HG02938 (cell line): Measurements from ENCODE around the gene DESI1.
A peak's percentile ranks its signal among the peaks of the same experiment; 100 is the strongest.
"Not testable (repeated sequence)": the region's sequence is repeated elsewhere in the genome, so short reads cannot be mapped to it uniquely, and the experiment has no call there.

Experiments used
- ATAC-seq: cut with Tn5 transposase; IDR thresholded peaks from one replicate; pipeline ENCODE4 v1.9.1; 2021; ENCODE audit warnings: mild to moderate bottlenecking, moderate library complexity; ENCODE audit not compliant: unreplicated experiment

DESI1 gene

DNA sequence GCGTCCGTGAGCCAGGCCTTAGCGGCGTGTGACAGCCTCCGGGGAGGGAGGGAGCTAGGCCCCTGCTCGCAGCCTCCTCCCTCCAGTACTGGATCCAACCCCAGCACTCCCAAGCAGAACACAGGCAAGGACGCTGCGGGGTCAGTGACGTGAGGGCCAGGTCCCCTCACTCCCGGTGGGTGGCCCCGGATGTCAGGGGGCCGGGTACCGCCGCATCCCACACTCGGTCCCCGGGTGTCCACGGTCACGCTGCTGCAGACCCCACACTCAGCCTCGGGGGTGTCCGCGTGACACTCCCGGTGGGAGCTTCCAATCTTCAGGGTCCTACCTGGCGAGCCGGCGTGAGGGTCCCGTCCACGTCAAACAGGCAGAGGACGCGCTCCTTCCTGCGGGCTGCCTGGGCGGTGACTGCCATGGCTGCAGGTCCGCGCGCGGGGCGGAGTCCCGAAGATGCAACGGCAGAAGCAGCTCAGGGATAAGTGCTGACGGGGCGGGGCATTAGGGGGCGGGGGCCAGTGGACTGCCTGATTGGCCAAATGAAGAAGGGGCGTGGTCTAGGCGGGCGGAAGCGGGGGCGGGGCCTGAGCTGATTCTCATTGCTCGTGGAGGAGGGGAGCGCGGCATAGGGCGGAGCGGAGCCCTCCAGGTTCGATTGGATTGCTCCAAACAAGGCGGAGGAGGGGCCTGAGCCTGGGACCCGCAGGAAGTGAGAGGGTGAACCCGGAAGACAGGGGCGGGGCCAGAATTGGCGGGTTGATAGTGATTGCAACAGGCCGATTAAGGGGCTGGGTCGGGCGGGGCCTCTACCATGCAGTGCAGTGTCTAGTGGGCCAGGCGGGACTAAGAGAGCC is 31.2 kb downstream of the DESI1 start, which contains the start of gene PMM1:
Gene PMM1 (minus strand): TSS at position 450 of the 851 bp plus-strand sequence. CDS start 35 bp downstream, at position 415.
- peak; percentile 87 for ATAC-seq

DNA sequence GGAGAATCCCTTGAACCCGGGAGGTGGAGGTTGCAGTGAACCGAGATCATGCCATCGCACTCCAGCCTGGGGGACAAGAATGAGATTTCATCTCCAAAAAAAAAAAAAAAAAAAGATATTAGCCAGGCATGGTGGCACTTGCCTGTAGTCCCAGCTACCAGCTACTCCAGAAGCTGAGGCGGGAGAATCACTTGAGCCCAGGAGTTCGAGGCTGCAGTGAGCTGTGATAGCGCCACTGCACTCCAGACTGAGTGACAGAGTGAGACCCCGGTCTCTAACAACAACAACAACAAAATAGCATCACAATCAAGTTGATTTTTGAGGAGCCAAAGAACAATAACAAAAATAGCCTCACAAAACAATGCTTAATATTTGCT is 33.5 kb downstream of the DESI1 start:
- ATAC-seq: no peak

DNA sequence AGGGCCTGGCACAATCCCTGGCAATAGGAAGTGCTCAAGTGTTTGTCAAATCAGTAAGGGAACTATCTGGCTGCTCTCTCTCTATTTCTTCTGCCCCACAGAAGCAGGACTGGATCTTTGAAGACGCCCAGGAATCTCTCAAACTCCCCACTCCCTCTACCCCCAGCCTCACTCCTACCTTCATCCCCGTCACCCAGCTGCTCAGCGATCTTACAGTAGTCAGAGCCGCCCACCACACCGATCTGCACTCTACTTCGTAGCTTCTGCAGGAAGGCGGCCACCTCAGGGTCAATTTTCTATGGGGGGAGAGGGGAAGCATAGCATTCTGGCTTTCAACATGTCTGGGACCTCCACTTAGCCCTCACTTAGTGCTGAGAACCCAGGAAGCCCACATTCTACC is 34.9 kb downstream of the DESI1 start:
- no peak for ATAC-seq

DNA sequence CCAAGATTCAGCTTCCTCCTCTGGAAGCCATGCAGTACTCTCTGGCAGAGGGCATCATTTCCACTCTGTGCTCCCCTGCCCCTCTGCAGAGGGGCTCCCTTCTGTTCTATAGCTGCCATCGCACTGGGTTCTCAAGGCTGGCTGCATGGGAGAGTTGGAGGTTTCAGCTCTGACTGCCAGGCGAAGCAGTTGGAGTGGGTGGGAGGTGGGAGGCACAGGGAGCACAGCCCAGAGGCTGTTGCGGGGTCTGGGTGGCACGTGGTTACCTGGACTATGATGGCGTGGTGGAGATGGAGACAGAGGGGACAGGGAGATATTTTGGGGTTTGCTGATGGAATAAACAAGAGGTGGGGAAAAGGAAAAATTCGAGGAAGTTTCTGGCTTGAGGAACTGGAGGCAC is 36.0 kb downstream of the DESI1 start:
- ATAC-seq: no peak

DNA sequence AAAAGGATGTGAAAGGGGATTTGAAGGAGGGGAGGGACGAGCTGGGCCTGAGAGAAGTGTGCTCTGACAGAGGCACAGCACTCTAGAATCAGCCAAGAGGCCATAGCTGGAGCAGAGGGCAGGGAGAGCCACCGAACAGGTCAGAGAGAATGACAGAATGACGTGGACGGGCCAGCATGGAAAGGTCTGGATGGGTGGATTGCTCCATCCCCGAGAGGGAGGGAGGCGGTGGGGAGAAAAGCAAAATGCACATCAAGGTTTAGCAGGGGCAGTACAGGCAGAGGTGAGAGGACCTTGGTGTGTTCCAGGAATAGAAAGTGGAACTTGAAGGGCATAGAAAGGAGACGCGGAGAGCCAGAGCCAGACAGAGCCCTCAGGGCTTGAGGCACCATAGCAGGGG is 38.1 kb downstream of the DESI1 start:
- no peak for ATAC-seq

DNA sequence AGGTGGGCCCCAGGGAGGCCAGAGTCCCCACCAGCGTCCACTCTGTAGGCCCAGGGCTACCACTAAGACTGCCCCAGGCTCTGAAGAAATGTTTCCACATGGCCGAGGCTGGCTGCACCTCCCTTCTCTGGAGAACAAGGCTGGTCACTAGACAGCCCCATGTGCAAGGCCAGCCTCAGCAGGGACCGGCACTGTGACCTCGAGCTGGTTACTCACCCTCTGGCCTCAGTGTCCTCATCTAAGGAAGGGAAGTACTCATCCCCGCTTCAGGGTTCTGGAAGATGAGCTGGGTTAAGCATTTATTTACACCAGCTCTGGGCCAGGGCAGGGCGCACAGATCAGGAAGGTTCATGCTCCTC is 40.9 kb downstream of the DESI1 start:
- ATAC-seq: no peak

DNA sequence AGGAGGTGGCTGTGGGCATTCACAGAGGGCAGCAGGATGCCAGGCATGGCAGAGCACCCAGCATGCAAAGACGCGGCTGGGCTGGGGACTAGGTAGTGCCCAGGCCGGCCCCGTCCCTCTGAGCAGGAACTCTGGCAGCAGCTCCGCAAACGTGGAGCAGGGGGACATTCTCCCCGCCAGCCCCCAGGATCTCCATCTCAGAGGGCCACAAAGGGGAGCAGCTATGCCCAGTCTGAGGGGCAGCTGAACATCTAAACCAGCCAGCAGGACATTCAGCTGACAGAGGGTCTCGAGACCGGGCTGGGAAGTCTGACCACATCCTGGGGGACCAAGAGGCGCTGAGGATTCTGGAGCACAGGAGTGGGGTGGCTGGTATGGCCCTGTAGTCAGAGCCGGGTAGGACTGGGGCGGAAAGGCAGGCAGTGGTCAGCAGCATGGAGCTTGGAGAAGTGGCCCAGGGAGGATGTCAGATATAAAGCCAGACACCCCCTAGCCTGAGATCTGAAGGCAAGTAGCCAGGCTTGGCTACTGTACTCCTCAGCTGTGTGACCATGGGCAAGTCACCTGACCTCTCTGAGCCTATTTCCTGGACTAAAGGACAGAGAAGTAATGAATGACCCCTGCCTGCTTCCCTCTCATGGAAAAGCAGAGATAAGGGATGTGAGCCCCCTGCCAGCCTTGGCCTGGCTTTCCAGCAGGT is 41.4 kb downstream of the DESI1 start:
- ATAC-seq: no peak

DNA sequence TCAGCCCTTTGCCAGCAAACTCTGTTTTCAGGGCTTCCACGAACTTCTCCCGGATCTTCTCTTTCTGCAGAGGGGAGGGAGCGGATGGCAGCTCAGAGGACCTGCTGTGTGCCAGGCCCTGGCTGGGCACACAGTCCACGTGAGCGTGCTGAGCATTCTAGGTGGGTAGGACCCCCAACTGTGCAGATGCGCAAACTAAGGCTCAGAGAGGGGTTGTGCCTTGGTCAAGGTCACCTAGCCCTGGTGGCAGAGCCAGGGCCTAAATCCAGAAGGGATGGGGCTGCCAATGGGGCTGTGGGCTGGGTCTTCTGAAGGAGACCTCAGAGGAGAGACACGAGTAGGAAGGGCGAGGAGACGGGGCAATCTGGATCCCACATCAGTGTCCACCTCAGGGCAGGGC is 42.0 kb downstream of the DESI1 start:
- no peak for ATAC-seq

DNA sequence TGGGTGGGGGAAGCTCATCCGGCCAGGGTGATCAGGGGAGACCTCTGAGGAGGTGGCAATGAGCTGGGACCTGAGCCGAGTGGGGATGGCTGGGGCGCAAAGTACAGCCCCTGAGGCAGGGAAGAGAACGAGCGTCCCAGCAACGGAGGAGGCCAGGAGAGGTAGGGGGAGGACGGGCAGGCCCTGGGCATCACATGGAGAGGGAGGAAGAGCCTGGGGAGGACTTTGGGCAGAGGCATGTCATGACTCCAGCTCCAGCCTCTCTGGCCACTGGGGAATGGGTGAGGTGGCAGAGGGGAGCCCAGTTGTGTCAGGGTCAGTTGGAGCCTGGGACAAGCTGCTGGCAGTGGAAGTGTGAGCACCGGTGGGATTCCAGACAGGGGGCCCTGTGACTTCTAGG is 42.7 kb downstream of the DESI1 start:
- ATAC-seq: no peak

DNA sequence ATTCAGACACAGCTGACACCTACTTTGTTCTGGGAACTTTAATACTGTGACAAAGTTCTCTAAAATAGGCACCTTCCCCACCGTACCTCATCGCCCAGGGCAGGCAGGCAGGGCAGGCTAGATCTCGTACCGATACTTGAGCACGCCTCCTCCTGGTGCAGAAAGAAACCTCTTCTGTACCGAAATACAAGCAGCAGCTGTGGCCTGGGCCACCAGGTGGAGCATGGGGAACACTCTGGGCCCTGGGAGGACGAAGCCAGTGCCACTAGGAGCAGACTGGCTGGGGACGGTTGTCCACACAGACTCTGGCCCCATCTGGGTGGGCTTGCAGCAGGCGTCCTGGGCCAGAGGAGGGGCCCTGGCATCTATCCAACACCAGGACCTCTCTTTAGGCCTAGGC is 44.0 kb downstream of the DESI1 start:
- no peak for ATAC-seq

DNA sequence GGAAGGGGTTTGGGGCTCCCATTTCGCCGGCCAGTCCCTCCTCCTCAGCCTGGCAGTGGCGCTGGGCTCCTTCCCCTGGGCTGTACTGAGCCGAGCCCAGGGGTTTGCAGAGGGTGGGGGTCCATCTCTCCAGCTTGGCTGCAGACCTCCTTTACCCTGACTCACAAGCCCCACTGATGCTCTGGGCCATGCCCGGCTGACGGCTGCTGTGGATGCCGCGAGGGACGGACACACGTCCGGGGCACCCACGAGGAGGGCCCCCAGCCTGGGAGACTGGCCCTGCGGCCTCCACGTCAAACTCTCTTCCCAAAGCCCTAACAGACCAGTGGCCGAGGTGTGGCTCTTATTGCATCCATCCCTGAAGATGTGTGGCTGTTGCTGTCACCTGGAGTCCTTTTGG is 45.3 kb downstream of the DESI1 start:
- no peak for ATAC-seq

DNA sequence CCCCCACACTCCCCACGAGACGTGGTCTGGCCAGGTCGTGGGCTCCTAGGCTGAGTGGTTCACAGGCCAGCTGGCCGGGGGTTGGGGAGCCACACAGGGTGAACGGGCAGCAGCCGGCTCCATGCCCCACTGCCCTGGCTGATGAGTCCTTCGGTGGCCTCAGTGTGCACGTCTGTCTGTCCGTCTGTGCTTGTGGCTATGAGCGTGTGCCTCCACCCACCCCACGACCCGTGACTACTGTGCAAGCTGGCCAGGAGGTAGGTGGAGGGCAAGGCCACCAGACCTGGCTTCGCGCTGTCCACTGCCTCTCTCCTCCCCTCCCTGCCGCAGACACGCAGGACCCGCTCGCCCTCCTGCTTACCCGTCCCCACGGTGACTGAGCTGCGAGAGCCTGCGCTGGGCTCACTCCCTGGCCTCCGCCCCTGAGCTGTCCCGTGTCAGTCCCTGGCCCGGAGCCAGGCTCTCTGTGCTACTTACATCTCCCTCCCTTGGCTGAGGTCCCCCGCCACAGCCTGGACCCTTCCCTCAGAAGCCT is 45.9 kb downstream of the DESI1 start:
- no peak for ATAC-seq

DNA sequence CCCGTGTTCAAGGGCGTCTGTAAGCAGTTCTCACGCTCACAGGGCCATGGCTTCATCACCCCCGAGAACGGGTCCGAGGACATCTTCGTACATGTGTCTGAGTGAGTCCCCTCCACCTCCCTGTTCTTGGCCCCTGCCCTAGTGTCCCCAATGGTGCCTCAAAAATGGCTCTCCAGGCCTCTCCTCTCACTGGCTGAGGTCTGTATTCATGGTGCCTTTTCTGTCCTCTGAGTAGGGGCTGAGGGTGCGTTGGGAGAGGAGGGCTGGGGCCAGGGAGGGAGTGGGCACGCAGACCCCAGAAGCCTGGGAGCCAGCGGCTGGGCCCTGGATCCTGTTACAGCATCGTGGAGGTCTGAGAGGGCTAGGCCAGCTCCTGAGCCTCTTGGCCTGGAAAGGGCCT is 47.2 kb downstream of the DESI1 start:
- no peak for ATAC-seq

DNA sequence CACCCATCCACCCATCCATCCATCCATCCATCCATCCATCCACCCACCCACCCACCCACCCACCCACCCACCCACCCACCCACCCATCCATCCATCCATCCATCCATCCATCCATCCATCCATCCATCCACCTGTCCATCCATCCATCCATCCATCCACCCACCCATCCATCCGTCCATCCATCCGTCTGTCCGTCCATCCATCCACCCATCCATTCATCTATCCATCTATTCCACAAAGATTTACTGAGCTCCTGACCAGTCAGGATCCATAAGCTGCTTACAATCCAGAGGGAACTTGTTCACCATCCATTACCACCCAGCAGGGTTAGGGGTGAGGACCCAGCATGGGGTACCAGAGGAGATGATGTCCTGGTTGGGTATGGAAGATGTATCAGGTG is 48.5 kb downstream of the DESI1 start:
- ATAC-seq: not testable (repeated sequence)

DNA sequence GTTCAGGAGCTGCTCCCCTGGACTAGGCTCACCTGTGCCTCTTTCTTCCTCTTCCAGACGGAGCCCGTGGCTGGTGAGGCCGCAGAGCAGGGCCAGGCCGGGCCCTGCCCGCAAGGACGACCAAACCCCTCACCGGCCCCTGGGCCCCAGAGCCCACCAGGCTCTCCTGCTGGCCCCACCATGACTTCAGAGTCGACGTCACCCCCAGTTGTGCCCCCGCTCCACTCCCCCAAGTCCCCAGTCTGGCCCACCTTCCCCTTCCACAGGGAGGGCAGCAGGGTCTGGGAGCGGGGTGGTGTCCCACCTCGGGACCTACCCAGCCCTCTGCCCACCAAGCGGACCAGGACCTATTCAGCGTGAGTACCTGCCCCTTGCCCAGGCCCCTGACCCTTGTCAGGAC is 49.1 kb downstream of the DESI1 start:
- ATAC-seq: no peak

DNA sequence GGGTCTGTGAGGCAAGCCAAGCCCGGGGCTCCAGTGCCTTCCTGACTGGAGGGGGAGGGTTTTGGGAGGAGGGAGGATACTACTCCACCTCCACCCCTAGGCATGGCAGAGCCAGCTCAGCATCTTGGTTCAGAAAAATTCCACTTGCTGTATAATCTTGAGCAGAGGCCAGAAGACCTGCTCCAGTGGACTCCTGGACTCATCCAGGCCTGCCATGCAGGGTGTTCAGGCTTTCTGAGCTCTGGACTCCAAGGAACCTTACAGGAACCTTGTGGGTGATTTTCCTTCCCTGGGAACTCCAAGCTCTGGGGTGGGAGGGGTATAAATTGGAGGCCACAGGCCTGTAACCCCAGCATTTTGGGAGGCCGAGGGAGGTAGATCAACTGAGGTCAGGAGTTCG is 50.6 kb downstream of the DESI1 start:
- no peak for ATAC-seq

DNA sequence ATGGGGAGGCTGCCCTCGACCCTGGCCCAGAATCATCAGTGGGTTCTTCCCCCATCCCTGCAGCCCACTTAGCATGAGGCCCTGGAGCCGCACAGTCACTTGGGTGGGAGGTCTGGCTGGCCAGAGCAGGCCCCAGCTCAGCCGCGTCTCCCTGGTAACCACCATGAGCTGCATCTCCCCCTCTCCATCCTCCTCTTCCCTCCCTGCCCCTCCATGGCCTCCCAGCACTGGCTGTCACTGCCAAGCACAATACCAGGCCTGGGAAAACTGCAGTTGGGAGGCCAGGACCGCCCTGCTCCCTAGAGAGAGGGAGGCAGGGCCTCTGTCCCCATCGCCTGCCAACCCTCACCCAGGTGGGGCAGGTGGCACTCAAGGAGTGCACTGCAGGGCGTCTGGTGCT is 52.0 kb downstream of the DESI1 start:
- ATAC-seq: no peak

DNA sequence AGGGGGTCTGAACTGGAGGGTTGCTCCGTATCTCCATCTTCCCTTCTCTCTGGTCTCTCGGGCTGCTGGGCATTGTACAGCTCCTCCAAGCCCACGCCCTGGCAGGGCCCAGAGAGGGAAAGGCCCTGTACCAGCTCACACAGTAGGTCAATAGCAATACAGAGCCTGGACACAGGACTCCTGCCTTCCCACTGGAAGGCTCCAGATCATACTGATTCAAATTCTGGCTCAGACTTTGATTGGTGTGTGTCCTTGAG is 53.4 kb downstream of the DESI1 start:
- no peak for ATAC-seq

DNA sequence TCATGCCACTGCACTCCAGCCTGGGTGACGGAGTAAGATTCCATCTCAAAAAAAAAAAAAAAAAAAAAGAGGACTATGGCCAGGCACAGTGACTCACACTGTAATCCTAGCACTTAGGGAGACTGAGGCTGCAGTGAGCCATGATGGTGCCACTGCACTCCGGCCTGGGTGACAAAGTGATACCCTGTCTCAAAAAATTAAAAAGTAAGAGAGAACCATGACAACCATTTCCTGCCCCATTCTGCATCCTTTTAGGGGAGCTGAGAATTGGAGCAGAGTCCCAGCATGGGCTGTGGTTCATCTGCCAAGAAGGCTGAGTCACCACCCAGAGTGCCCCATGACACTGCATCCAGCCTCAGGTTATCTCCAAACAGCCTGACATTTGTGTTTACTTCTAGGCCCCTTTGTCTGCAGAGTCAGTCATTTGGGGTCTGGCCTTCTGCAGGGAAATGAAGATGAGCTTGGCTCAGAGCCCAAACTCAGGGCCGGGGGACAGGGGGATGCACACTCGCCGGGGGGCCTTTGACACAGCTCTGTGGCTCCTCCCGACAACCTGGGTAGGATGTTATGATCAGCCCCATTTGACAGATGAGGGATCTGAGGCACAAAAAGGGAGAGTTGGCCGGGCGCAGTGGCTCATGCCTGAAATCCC is 55.3 kb downstream of the DESI1 start:
- ATAC-seq: no peak

DNA sequence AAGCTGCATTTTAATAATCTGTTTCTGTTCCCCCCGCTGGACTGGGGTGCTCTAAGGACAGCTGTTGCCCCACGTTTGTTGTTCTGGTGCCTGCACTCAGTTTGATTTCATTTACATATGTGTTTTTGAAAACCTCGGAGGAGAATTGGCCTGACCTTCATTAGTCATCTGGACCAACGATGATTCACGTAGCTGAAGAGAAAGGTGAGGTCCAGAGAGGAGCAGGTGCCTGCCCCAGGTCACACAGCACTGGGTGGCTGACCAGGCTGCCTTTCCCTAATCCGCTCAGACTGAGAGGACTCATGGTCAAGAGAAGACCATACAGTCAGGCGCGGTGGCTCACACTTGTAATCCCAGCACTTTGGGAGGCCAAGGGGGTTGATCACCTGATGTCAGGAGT is 56.3 kb downstream of the DESI1 start:
- no peak for ATAC-seq

DNA sequence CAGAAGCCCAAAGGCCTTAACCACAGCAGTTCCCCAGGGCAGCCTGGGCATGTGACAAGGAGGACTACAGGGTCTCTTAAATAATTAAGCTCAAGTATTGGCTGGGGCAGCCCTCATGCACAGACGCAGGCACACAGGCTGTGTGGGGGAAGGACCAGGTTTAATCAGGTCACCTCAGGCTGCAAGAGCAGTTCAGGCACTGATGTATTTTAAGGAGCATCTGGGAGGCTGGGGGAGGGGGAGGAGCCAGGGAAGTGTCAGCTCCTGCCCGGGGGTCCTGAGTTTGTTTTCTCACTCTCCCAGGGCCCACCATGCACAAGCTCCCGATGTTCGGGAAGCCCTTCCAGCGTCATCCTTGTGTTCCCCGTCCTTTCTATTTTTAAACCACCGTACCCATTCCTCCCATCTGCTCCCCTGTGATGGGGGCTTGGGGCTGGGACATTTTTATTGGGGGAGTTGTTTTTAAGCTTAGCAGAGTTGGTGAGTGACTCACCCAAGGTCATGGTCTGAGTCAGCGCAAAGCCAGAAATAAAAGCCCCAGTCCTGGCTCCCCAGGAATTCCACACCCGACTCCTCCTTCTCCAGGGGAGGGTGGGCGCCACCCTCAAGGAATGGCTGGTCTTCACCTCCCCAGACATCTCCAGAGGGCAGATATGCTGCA is 57.7 kb downstream of the DESI1 start:
- no peak for ATAC-seq

DNA sequence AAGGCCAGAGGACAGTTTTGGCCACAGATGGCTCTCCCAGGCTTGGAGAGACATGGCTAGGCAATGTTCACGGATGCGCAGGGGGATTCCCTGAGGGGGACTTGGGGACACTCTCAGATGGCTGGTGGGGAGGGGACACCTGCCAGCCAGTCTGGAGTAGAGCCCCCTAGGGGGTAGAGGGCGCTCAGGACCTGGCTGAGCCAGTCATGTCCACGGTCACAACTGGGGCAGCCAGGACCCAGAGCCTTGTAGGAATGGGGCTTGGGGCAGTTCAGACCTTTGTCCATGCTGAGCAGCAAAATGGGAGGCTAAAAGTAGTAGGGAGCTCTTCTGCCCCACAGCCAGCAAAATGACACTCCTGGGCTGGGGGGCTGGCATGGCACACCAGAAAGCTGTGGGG is 58.4 kb downstream of the DESI1 start:
- ATAC-seq: no peak
